OCI-LY7 (cell line): Measurements from ENCODE around the gene DIPK1A. TPM values are rescaled to one million over a fixed set of nuclear protein-coding genes. Genes with fewer than 3 reads are reported as not detected.

Experiments
- BruUV-seq: library from RNA; stranded (reverse); fragments of 400-500 nt; replicated peaks from 2 replicates; lab custom pipeline; 2021; lab: Mats Ljungman, UMichigan
- CTCF ChIA-PET: fragments of 300-600 bp; sonication (Branson Sonifier 250); formaldehyde crosslinking; loops from one replicate; lab custom pipeline; 2022; ENCODE audit warnings: antibody characterized with exemption; ENCODE audit not compliant: unreplicated experiment; lab: Charles Lee
- POLR2A ChIA-PET: fragments of 300-600 bp; sonication (Branson Sonifier 250); formaldehyde crosslinking; loops from one replicate; lab custom pipeline; 2022; ENCODE audit warnings: antibody characterized with exemption; lab: Charles Lee
- DNase-seq: peaks from one replicate; pipeline ENCODE4 v3.0.0-alpha.2; 2015; ENCODE audit warnings: low spot score
- H2AFZ ChIP-seq: fragments of 200-600 bp; sonication (generic), shearing (Covaris generic); 2 replicates; pipeline ENCODE4 v1.6.1; 2014; ENCODE audit warnings: mild to moderate bottlenecking, antibody characterized with exemption, low read length, moderate library complexity
- H3K27ac ChIP-seq: fragments of 200-600 bp; sonication (generic); 2 replicates; pipeline ENCODE4 v1.5.1; 2014; ENCODE audit warnings: mixed run types, low read depth, mild to moderate bottlenecking, moderate library complexity, low read length, inconsistent platforms; ENCODE audit not compliant: poor library complexity, severe bottlenecking
- H3K36me3 ChIP-seq: fragments of 200-600 bp; sonication (generic); 2 replicates; pipeline ENCODE4 v1.6.1; 2014; ENCODE audit warnings: mild to moderate bottlenecking, antibody characterized with exemption, low read length, moderate library complexity, mixed read lengths; ENCODE audit not compliant: insufficient read depth
- H3K4me1 ChIP-seq: fragments of 200-600 bp; sonication (generic); 2 replicates; pipeline ENCODE4 v1.5.1; 2014; ENCODE audit warnings: mild to moderate bottlenecking, low read length; ENCODE audit not compliant: insufficient read depth, poor library complexity, severe bottlenecking
- H3K4me2 ChIP-seq: fragments of 200-600 bp; sonication (generic); 2 replicates; pipeline ENCODE4 v1.6.1; 2014; ENCODE audit warnings: mild to moderate bottlenecking, low read length
- H3K4me3 ChIP-seq: fragments of 200-600 bp; sonication (generic); 2 replicates; pipeline ENCODE4 v1.5.1; 2014; ENCODE audit warnings: mild to moderate bottlenecking, low read depth, low read length; ENCODE audit not compliant: poor library complexity, severe bottlenecking
- H3K79me2 ChIP-seq: fragments of 200-600 bp; sonication (generic); 2 replicates; pipeline ENCODE4 v1.6.1; 2016; ENCODE audit warnings: low read depth, mild to moderate bottlenecking, low read length, moderate library complexity, mixed read lengths; ENCODE audit not compliant: insufficient read depth
- H3K9me2 ChIP-seq: fragments of 200-600 bp; sonication (generic); 2 replicates; pipeline ENCODE4 v1.6.1; 2016; ENCODE audit warnings: mild to moderate bottlenecking, low read length, mixed read lengths; ENCODE audit not compliant: insufficient read depth
- H3K9me3 ChIP-seq: fragments of 200-600 bp; sonication (generic); 2 replicates; pipeline ENCODE4 v1.6.1; 2014; ENCODE audit warnings: mild to moderate bottlenecking, mixed run types, low read length, mixed read lengths
- H4K20me1 ChIP-seq: fragments of 200-600 bp; sonication (generic); 2 replicates; pipeline ENCODE4 v1.6.1; 2014; ENCODE audit warnings: mild to moderate bottlenecking, antibody characterized with exemption, low read length, moderate library complexity, mixed read lengths; ENCODE audit not compliant: insufficient read depth
- CTCF ChIP-seq: fragments of 200-600 bp; sonication (generic); conservative IDR thresholded peaks from 2 replicates; pipeline ENCODE4 v1.5.1; 2014; ENCODE audit warnings: mild to moderate bottlenecking, antibody characterized with exemption, low read length, moderate library complexity, mixed read lengths
- EZH2phosphoT487 ChIP-seq: fragments of 200-600 bp; sonication (generic); IDR thresholded peaks from 2 replicates; pipeline ENCODE4 v1.6.1; 2018; ENCODE audit warnings: low read depth, borderline replicate concordance, mild to moderate bottlenecking, mixed run types, antibody characterized with exemption, low read length, moderate library complexity, mixed read lengths
- intact Hi-C: fragments of 100-400 bp; cut with micrococcal nuclease; formaldehyde crosslinking; loops from one replicate; pipeline ENCODE4 v1.10.0; 2022; ENCODE audit not compliant: unreplicated experiment
- total RNA-seq, 2 experiments: library from RNA; depleted of rRNA in 1 of 2; stranded (reverse); fragments of >200 nt in 1 of 2; shearing (Covaris generic) in 1 of 2; gene quantifications; 2 replicates each; pipeline ENCODE4 v1.2.3, GENCODE V29; 2014 to 2022

The DIPK1A gene
- total RNA-seq, 2 experiments from 2014 or later, result 13.0 to 25.4 TPM

GRCh38 chr1:92883297-92883696 is 78.0 kb downstream of the DIPK1A start:
- H3K27ac ChIP-seq, result peak overlapping the region; percentile 61
- no peak for TF ChIP-seq EZH2phosphoT487
- no peak for TF ChIP-seq CTCF
- H3K4me1 ChIP-seq, result peaks cover 55% of the 10 kb centered on the region
- no TSS peak for BruUV-seq
- no peak overlapping the region for H2AFZ ChIP-seq
- no peak for DNase-seq
- CTCF ChIA-PET, result no interaction called here
- H4K20me1 ChIP-seq, result no peaks in the 10 kb centered on the region
- H3K9me3 ChIP-seq, result peaks cover 5% of the 10 kb centered on the region; the same call in 1 of the 2 replicates
- H3K4me2 ChIP-seq, result peak overlapping the region; percentile 57
- H3K9me2 ChIP-seq, result no peaks in the 10 kb centered on the region
- POLR2A ChIA-PET, result interaction anchor here (0.6 to 1.6 kb wide), 10 partner anchors 9 to 98 kb away, joined by 3 to 5 read pairs (median 3); no protein-coding TSS in a partner anchor
- H3K36me3 ChIP-seq, result peaks cover 11% of the 10 kb centered on the region
- H3K4me3 ChIP-seq, result peak overlapping the region; percentile 11
- intact Hi-C loops, result no loop called here
- H3K79me2 ChIP-seq, result peaks cover 97% of the 10 kb centered on the region

GRCh38 chr1:92882819-92883218 is 78.4 kb downstream of the DIPK1A start:
- TF ChIP-seq CTCF (no peak; the same call in 1 of the 2 replicates), EZH2phosphoT487 (no peak)
- DNase-seq, result peak; percentile 68
- Histone ChIP-seq H2AFZ (no peak overlapping the region), H3K4me3 (peak overlapping the region; percentile 11), H3K36me3 (peaks cover 10% of the 10 kb centered on the region; the same call in 1 of the 2 replicates), H3K79me2 (peaks cover 97% of the 10 kb centered on the region), H3K4me1 (peaks cover 60% of the 10 kb centered on the region), H3K4me2 (peak overlapping the region; percentile 57), H4K20me1 (no peaks in the 10 kb centered on the region), H3K27ac (peak overlapping the region; percentile 61), H3K9me2 (no peaks in the 10 kb centered on the region), H3K9me3 (0 out of 2 replicates have a peak, but pooled peaks cover 5% of the 10 kb centered on the region)
- BruUV-seq, result no TSS peak
- intact Hi-C loops, result no loop called here
- ChIA-PET CTCF (interaction anchor here (0.5 kb wide), 1 partner anchor 140 kb away, joined by 4 read pairs; no protein-coding TSS in a partner anchor), POLR2A (interaction anchor here (0.6 to 1.8 kb wide), 10 partner anchors 12 to 98 kb away, joined by 3 to 5 read pairs (median 3); no protein-coding TSS in a partner anchor)

GRCh38 chr1:92881391-92881790 is 79.9 kb downstream of the DIPK1A start:
- Histone ChIP-seq H4K20me1 (no peaks in the 10 kb centered on the region), H3K4me1 (peaks cover 71% of the 10 kb centered on the region), H2AFZ (no peak overlapping the region), H3K4me3 (no peak overlapping the region), H3K9me3 (0 out of 2 replicates have a peak, but pooled peaks cover 5% of the 10 kb centered on the region), H3K36me3 (peaks cover 11% of the 10 kb centered on the region), H3K79me2 (peaks cover 96% of the 10 kb centered on the region), H3K27ac (no peak overlapping the region), H3K4me2 (no peak overlapping the region), H3K9me2 (no peaks in the 10 kb centered on the region)
- CTCF ChIA-PET, result no interaction called here
- POLR2A ChIA-PET, result interaction anchor here (0.6 to 1.8 kb wide), 4 partner anchors 13 to 66 kb away, joined by 3 to 5 read pairs (median 3); no protein-coding TSS in a partner anchor
- DNase-seq, result no peak
- TF ChIP-seq CTCF (no peak), EZH2phosphoT487 (no peak)
- no TSS peak for BruUV-seq
- intact Hi-C loops, result no loop called here
